Dermis microvascular lymphatic vessel endothelial cell (primary cell): ENCODE measurements around the gene TRAK2. TPM values are rescaled to one million over a fixed set of nuclear protein-coding genes. Genes with fewer than 3 reads are reported as not detected.
A peak's percentile ranks its signal among the peaks of the same experiment; 100 is the strongest.
"Not testable (repeated sequence)": the region's sequence is repeated elsewhere in the genome, so short reads cannot be mapped to it uniquely, and the experiment has no call there.

ENCODE experiments used
- DNase-seq, 2 donors: peaks; one replicate each; pipeline versions ENCODE4 v3.0.0 to v3.0.0-alpha.2; 2010; ENCODE audit warnings: low read depth in 2 of 2
- total RNA-seq: library from RNA; depleted of rRNA; stranded (reverse); fragments of >200 nt; gene quantifications from 2 replicates; pipeline ENCODE4 v1.2.1, GENCODE V29; 2014

The TRAK2 gene
- total RNA-seq, 1 donor from 2014 or later, result 30.2 TPM

- peak; percentile 52 to 83 for DNase-seq
Measured at GRCh38 chr2:201414099-201415023, 36.9 kb downstream of the TRAK2 start.

- no peak for DNase-seq
Measured at GRCh38 chr2:201413552-201413951, 37.7 kb downstream of the TRAK2 start.

- peak in 1 of 2 donors; percentile 5 for DNase-seq
Measured at GRCh38 chr2:201413143-201413542, 38.1 kb downstream of the TRAK2 start.

GRCh38 chr2:201411421-201411820, 39.8 kb downstream of the TRAK2 start:
- no peak for DNase-seq

GRCh38 chr2:201408931-201409330, 42.3 kb downstream of the TRAK2 start:
- no peak for DNase-seq

- no peak for DNase-seq
Measured at GRCh38 chr2:201407265-201407664, 44.0 kb downstream of the TRAK2 start.

GRCh38 chr2:201406077-201406662, 45.1 kb downstream of the TRAK2 start:
- peak; percentile 47 to 52 for DNase-seq

GRCh38 chr2:201404699-201405280, 46.5 kb downstream of the TRAK2 start:
- DNase-seq, result no peak

- DNase-seq, result peak in 1 of 2 donors; percentile 65
Measured at GRCh38 chr2:201403880-201404279, 47.4 kb downstream of the TRAK2 start.

GRCh38 chr2:201402651-201403562, 48.4 kb downstream of the TRAK2 start:
- no peak for DNase-seq

- no peak for DNase-seq
Measured at GRCh38 chr2:201401815-201402214, 49.4 kb downstream of the TRAK2 start.

- DNase-seq, result peak in 1 of 2 donors; percentile 53
Measured at GRCh38 chr2:201396595-201396994, 54.7 kb downstream of the TRAK2 start.

- no peak for DNase-seq
Measured at GRCh38 chr2:201383136-201383535, 68.1 kb downstream of the TRAK2 start.

- no peak for DNase-seq
Measured at GRCh38 chr2:201378496-201379397, 72.5 kb downstream of the TRAK2 start.

GRCh38 chr2:201377218-201377617, 74.0 kb downstream of the TRAK2 start:
- DNase-seq, result no peak

GRCh38 chr2:201369775-201370174, 81.5 kb downstream of the TRAK2 start:
- DNase-seq, result no peak

- not testable (repeated sequence) for DNase-seq
Measured at GRCh38 chr2:201369318-201369717, 81.9 kb downstream of the TRAK2 start.

GRCh38 chr2:201366146-201366545, 85.1 kb downstream of the TRAK2 start:
- DNase-seq, result no peak

GRCh38 chr2:201363857-201364560, 87.2 kb downstream of the TRAK2 start:
- peak; percentile 47 to 71 for DNase-seq

- DNase-seq, result no peak
Measured at GRCh38 chr2:201362396-201362795, 88.9 kb downstream of the TRAK2 start.
